Progenitor cell of endocrine pancreas (in vitro differentiated cells): ENCODE data around the gene DUSP9. TPM values are rescaled to one million over a fixed set of nuclear protein-coding genes. Genes with fewer than 3 reads are reported as not detected.

Source experiments
- DNase-seq: peaks from one replicate; pipeline ENCODE4 v3.0.0; 2021; ENCODE audit warnings: low spot score; ENCODE audit not compliant: unreplicated experiment
- H3K27ac Mint-ChIP-seq: 2 replicates; pipeline ENCODE4 v1.8.0; 2021; ENCODE audit warnings: mild to moderate bottlenecking, moderate library complexity, mixed read lengths
- H3K27me3 Mint-ChIP-seq: 2 replicates; pipeline ENCODE4 v1.8.0; 2021; ENCODE audit warnings: mixed read lengths
- H3K36me3 Mint-ChIP-seq: 2 replicates; pipeline ENCODE4 v1.8.0; 2022; ENCODE audit warnings: mixed read lengths; ENCODE audit not compliant: insufficient read depth
- H3K4me1 Mint-ChIP-seq: 2 replicates; pipeline ENCODE4 v1.8.0; 2021; ENCODE audit warnings: low read depth, mixed read lengths
- H3K4me3 Mint-ChIP-seq: 2 replicates; pipeline ENCODE4 v1.8.0; 2021; ENCODE audit warnings: low read depth, mild to moderate bottlenecking, moderate library complexity, mixed read lengths
- H3K9me3 Mint-ChIP-seq: 2 replicates; pipeline ENCODE4 v1.8.0; 2021; ENCODE audit warnings: low read depth, mixed read lengths
- CTCF ChIP-seq: fragments of 200-600 bp; sonication (generic); IDR thresholded peaks from one replicate; pipeline ENCODE4 v1.5.0; 2021; ENCODE audit warnings: antibody characterized with exemption, mild to moderate bottlenecking; ENCODE audit not compliant: unreplicated experiment
- total RNA-seq: library from RNA; stranded (reverse); gene quantifications from 2 replicates; pipeline ENCODE4 v1.2.1, GENCODE V29; 2021

Gene DUSP9
- total RNA-seq, 1 donor from 2014 or later: 36.5 TPM

- no peak for TF ChIP-seq CTCF
- H3K9me3 Mint-ChIP-seq: peaks cover 14% of the 10 kb centered on the region
- peaks cover 10% of the 10 kb centered on the region for H3K4me1 Mint-ChIP-seq
- peaks cover 4% of the 10 kb centered on the region for H3K27me3 Mint-ChIP-seq
- H3K27ac Mint-ChIP-seq: peak overlapping the region; percentile 21
- H3K4me3 Mint-ChIP-seq: no peak overlapping the region
- no peak for DNase-seq
- peaks cover 3% of the 10 kb centered on the region for H3K36me3 Mint-ChIP-seq
These were observed 12.8 kb upstream of the DUSP9 start for GRCh38 chrX:153634236-153634635.

- Mint-ChIP-seq H3K9me3 (peaks cover 12% of the 10 kb centered on the region), H3K27me3 (peaks cover 4% of the 10 kb centered on the region), H3K4me3 (no peak overlapping the region), H3K4me1 (peaks cover 10% of the 10 kb centered on the region), H3K27ac (peak overlapping the region; percentile 52), H3K36me3 (peaks cover 3% of the 10 kb centered on the region)
- DNase-seq: no peak
- TF ChIP-seq CTCF: no peak
These were observed 12.2 kb upstream of the DUSP9 start for GRCh38 chrX:153634832-153635231.

- no peak for DNase-seq
- Mint-ChIP-seq H3K36me3 (peaks cover 3% of the 10 kb centered on the region), H3K4me1 (peaks cover 10% of the 10 kb centered on the region), H3K27ac (no peak overlapping the region), H3K27me3 (peaks cover 4% of the 10 kb centered on the region), H3K4me3 (no peak overlapping the region), H3K9me3 (peaks cover 11% of the 10 kb centered on the region)
- TF ChIP-seq CTCF: no peak
These were observed 11.6 kb upstream of the DUSP9 start for GRCh38 chrX:153635388-153635787.

- peak; percentile 47 for TF ChIP-seq CTCF
- Mint-ChIP-seq H3K4me1 (peaks cover 11% of the 10 kb centered on the region), H3K27me3 (peaks cover 6% of the 10 kb centered on the region), H3K4me3 (no peak overlapping the region), H3K36me3 (peaks cover 3% of the 10 kb centered on the region), H3K27ac (no peak overlapping the region), H3K9me3 (peaks cover 8% of the 10 kb centered on the region)
- DNase-seq: no peak
These were observed 11.0 kb upstream of the DUSP9 start for GRCh38 chrX:153635788-153636668.

- peaks cover 2% of the 10 kb centered on the region for H3K9me3 Mint-ChIP-seq
- H3K4me1 Mint-ChIP-seq: peaks cover 15% of the 10 kb centered on the region
- no peaks in the 10 kb centered on the region for H3K36me3 Mint-ChIP-seq
- H3K27me3 Mint-ChIP-seq: peaks cover 9% of the 10 kb centered on the region
- no peak overlapping the region for H3K4me3 Mint-ChIP-seq
- no peak for DNase-seq
- H3K27ac Mint-ChIP-seq: no peak overlapping the region
- no peak for TF ChIP-seq CTCF
These were observed 10.3 kb upstream of the DUSP9 start for GRCh38 chrX:153636716-153637115.
